KMS-11 (cell line): ENCODE results near the gene SDK1.

ENCODE experiments used
- H2AFZ ChIP-seq: fragments of 200-600 bp; sonication (generic); 2 replicates; pipeline ENCODE4 v1.6.1; 2016; ENCODE audit warnings: antibody characterized with exemption, mixed run types, low read depth
- H3K27ac ChIP-seq: fragments of 200-600 bp; sonication (generic); 2 replicates; pipeline ENCODE4 v1.6.1; 2016; ENCODE audit warnings: mild to moderate bottlenecking, mixed run types
- H3K27me3 ChIP-seq: fragments of 200-600 bp; sonication (generic); 2 replicates; pipeline ENCODE4 v1.6.1; 2017; ENCODE audit warnings: mild to moderate bottlenecking, low read depth, mixed run types, moderate library complexity; ENCODE audit not compliant: insufficient read depth
- H3K36me3 ChIP-seq: fragments of 200-600 bp; sonication (generic); 2 replicates; pipeline ENCODE4 v1.6.1; 2017; ENCODE audit warnings: mild to moderate bottlenecking, mixed run types; ENCODE audit not compliant: insufficient read depth
- H3K4me1 ChIP-seq: fragments of 200-600 bp; sonication (generic); 2 replicates; pipeline ENCODE4 v1.6.1; 2016; ENCODE audit warnings: mild to moderate bottlenecking, low read depth, mixed run types; ENCODE audit not compliant: poor library complexity, severe bottlenecking
- H3K4me2 ChIP-seq: fragments of 200-600 bp; sonication (generic); 2 replicates; pipeline ENCODE4 v1.7.0; 2016; ENCODE audit warnings: mild to moderate bottlenecking, mixed run types
- H3K4me3 ChIP-seq: fragments of 200-600 bp; sonication (generic); IDR thresholded peaks from 2 replicates; pipeline ENCODE4 v1.6.1; 2017; ENCODE audit warnings: low read depth, low read length, mixed read lengths; ENCODE audit not compliant: insufficient read depth
- H3K79me2 ChIP-seq: fragments of 200-600 bp; sonication (generic); 2 replicates; pipeline ENCODE4 v1.6.1; 2016; ENCODE audit warnings: low read depth, mixed run types; ENCODE audit not compliant: insufficient read depth
- H3K9ac ChIP-seq: fragments of 200-600 bp; sonication (generic); 2 replicates; pipeline ENCODE4 v1.6.1; 2016; ENCODE audit warnings: mild to moderate bottlenecking, mixed run types
- H4K20me1 ChIP-seq: fragments of 200-600 bp; sonication (generic); 2 replicates; pipeline ENCODE4 v1.6.1; 2016; ENCODE audit warnings: mild to moderate bottlenecking, mixed run types; ENCODE audit not compliant: insufficient read depth
- CTCF ChIP-seq: fragments of 200-600 bp; sonication (generic); conservative IDR thresholded peaks from 2 replicates; pipeline ENCODE4 v1.6.1; 2017; ENCODE audit warnings: low read depth, mild to moderate bottlenecking, antibody characterized with exemption, low read length, moderate library complexity, mixed read lengths

SDK1 gene

GRCh38 chr7:4174016-4174415 is 873.0 kb downstream of the SDK1 start:
- Histone ChIP-seq H4K20me1 (no peaks in the 10 kb centered on the region), H3K9ac (no peak overlapping the region), H3K4me2 (no peak overlapping the region), H3K4me1 (no peaks in the 10 kb centered on the region), H3K27ac (no peak overlapping the region), H3K79me2 (no peaks in the 10 kb centered on the region), H3K27me3 (no peaks in the 10 kb centered on the region; the same call in 1 of the 2 replicates), H3K4me3 (no peak overlapping the region), H3K36me3 (no peaks in the 10 kb centered on the region), H2AFZ (no peak overlapping the region)
- no peak for TF ChIP-seq CTCF

- H3K4me3 ChIP-seq, result no peak overlapping the region
- H3K4me1 ChIP-seq, result no peaks in the 10 kb centered on the region
- no peaks in the 10 kb centered on the region; the same call in 1 of the 2 replicates for H3K27me3 ChIP-seq
- no peak overlapping the region for H3K9ac ChIP-seq
- H3K36me3 ChIP-seq, result no peaks in the 10 kb centered on the region
- no peaks in the 10 kb centered on the region for H3K79me2 ChIP-seq
- H3K4me2 ChIP-seq, result no peak overlapping the region
- no peak for TF ChIP-seq CTCF
- H4K20me1 ChIP-seq, result no peaks in the 10 kb centered on the region
- no peak overlapping the region for H3K27ac ChIP-seq
- H2AFZ ChIP-seq, result no peak overlapping the region
Measured at GRCh38 chr7:4174451-4174850, 873.4 kb downstream of the SDK1 start.

GRCh38 chr7:4174884-4175283 is 873.8 kb downstream of the SDK1 start:
- Histone ChIP-seq H3K9ac (no peak overlapping the region), H3K4me3 (no peak overlapping the region), H4K20me1 (no peaks in the 10 kb centered on the region), H3K4me2 (no peak overlapping the region), H3K4me1 (no peaks in the 10 kb centered on the region), H3K27ac (no peak overlapping the region), H3K79me2 (no peaks in the 10 kb centered on the region), H3K27me3 (no peaks in the 10 kb centered on the region; the same call in 1 of the 2 replicates), H2AFZ (no peak overlapping the region), H3K36me3 (no peaks in the 10 kb centered on the region)
- no peak for TF ChIP-seq CTCF

- H3K4me2 ChIP-seq, result no peak overlapping the region
- H3K36me3 ChIP-seq, result no peaks in the 10 kb centered on the region
- no peaks in the 10 kb centered on the region for H4K20me1 ChIP-seq
- H2AFZ ChIP-seq, result no peak overlapping the region
- H3K27ac ChIP-seq, result no peak overlapping the region
- no peak overlapping the region for H3K9ac ChIP-seq
- no peaks in the 10 kb centered on the region; the same call in 1 of the 2 replicates for H3K27me3 ChIP-seq
- no peak overlapping the region for H3K4me3 ChIP-seq
- no peaks in the 10 kb centered on the region for H3K79me2 ChIP-seq
- TF ChIP-seq CTCF, result no peak
- no peaks in the 10 kb centered on the region for H3K4me1 ChIP-seq
Measured at GRCh38 chr7:4175346-4175973, 874.4 kb downstream of the SDK1 start.
